ENCODE results near the gene NASP. TPM values are rescaled to one million over a fixed set of nuclear protein-coding genes. Genes with fewer than 3 reads are reported as not detected.

Gene NASP
- total RNA-seq, 1 experiment from 2014 or later = 514 TPM

GRCh38 chr1:45585110-45585426 lies 1.2 kb downstream of the NASP start:
- Histone ChIP-seq H2BK120ac (ENCODE audit: low read depth, low read length, poor library complexity, severe bottlenecking) (no peak overlapping the region), H3K14ac (ENCODE audit: insufficient read depth, low read length) (peak overlapping the region; percentile 97), H4K20me1 (ENCODE audit: control insufficient read depth, insufficient read depth, insufficient read length) (no peaks in the 10 kb centered on the region), H3K79me1 (ENCODE audit: insufficient read depth, low read depth, low read length, poor library complexity, severe bottlenecking) (peaks cover under 1% of the 10 kb centered on the region), H3K27ac (ENCODE audit: insufficient read length, low read depth, low read length) (peak overlapping the region; percentile 27), H3K56ac (ENCODE audit: insufficient read length, low read depth, low read length) (peak overlapping the region; percentile 28), H3K23me2 (ENCODE audit: insufficient read length, low read depth, low read length, poor library complexity, severe bottlenecking) (peaks cover 6% of the 10 kb centered on the region), H3K9me3 (ENCODE audit: control insufficient read depth, low read depth, low read length) (no peaks in the 10 kb centered on the region), H3K9ac (ENCODE audit: extremely low read depth, insufficient read length, low read length) (peak overlapping the region; percentile 96), H3T11ph (ENCODE audit: low read length) (peak overlapping the region; percentile 4), H2BK15ac (ENCODE audit: low read depth, low read length) (no peak overlapping the region), H3K27me3 (ENCODE audit: insufficient read depth, low read length) (no peaks in the 10 kb centered on the region), H3K4ac (ENCODE audit: low read depth, low read length) (peak overlapping the region; percentile 9; the same call in 1 of the 2 replicates), H3K4me1 (ENCODE audit: insufficient read depth, low read length) (no peaks in the 10 kb centered on the region; the same call in 1 of the 2 replicates), H3K79me2 (ENCODE audit: insufficient read depth, low read length) (peaks cover 51% of the 10 kb centered on the region), H3K18ac (ENCODE audit: insufficient read length, low read depth, low read length) (peak overlapping the region; percentile 97), H2AK5ac (ENCODE audit: insufficient read length, low read length) (no peak overlapping the region), H2BK20ac (ENCODE audit: low read depth, low read length, poor library complexity, severe bottlenecking) (no peak overlapping the region), H3K23ac (ENCODE audit: insufficient read length, low read depth, low read length) (no peak overlapping the region), H2AFZ (ENCODE audit: low read length) (no peak overlapping the region), H4K91ac (ENCODE audit: insufficient read length, low read depth, low read length) (no peak overlapping the region), H4K5ac (ENCODE audit: insufficient read length, low read depth, low read length) (peak overlapping the region; percentile 58), H2BK5ac (ENCODE audit: insufficient read length, low read length) (peak overlapping the region; percentile 37), H3K4me2 (ENCODE audit: insufficient read depth, insufficient read length, low read length) (peak overlapping the region; percentile 86), H4K8ac (replicated peaks; ENCODE audit: insufficient read length, low read depth, low read length) (peak overlapping the region; percentile 39), H2BK12ac (ENCODE audit: insufficient read length, low read depth, low read length) (no peak overlapping the region)
- no CpG with 5 or more reads among the region's 5 CpGs for WGBS (ENCODE audit: extremely low coverage, insufficient read length, low lambda C conversion rate)
- Mint-ChIP-seq H3K27me3 (ENCODE audit: low read depth) (peaks cover 3% of the 10 kb centered on the region; the same call in 1 of the 2 replicates), H3K9me3 (peaks cover 2 to 3% of the 10 kb centered on the region in 2 experiments; a peak in 3 of 5 replicates), H3K27ac (peak overlapping the region; percentile 99 to 100 (median 100)), H3K4me1 (peaks cover 22 to 29% of the 10 kb centered on the region in 2 experiments), H3K4me3 (peak overlapping the region; percentile 99 to 100), H3K36me3 (ENCODE audit: insufficient read depth in 1 of 3, low read depth in 3 of 3) (peaks cover 30 to 39% (median 36%) of the 10 kb centered on the region in 3 experiments)
- no peak for DNase-seq
- no peak for TF ChIP-seq CTCF (conservative IDR thresholded peaks at IDR 0.05)

All from H9 (cell line).